ENCODE measurements around the gene TIMM13.

GRCh38 chr19:2461751-2462634 is 34.6 kb upstream of the TIMM13 start:
- TF ChIP-seq GATA2 (IDR thresholded peaks at IDR 0.05; ENCODE audit: low read depth, low read length): no peak
- TF ChIP-seq GATA3 (IDR thresholded peaks at IDR 0.05; ENCODE audit: low read depth, low read length): no peak

Data from SH-SY5Y (cell line).